ENCODE results near the gene PTPN23. TPM values are rescaled to one million over a fixed set of nuclear protein-coding genes. Genes with fewer than 3 reads are reported as not detected.
A peak's percentile ranks its signal among the peaks of the same experiment; 100 is the strongest.

PTPN23 gene
- total and polyA plus RNA-seq, 2 donors from 2014 or later, result 12.6 to 48.5 TPM

- intact Hi-C loops (cut with DNase I), result no loop called here
- FAIRE-seq (no peak), DNase-seq (no peak)
- no peak overlapping the region for H3K27ac ChIP-seq (ENCODE audit: low read depth in 2 of 2, low read length in 2 of 2)
- no peak overlapping the region for H3K4me3 ChIP-seq (ENCODE audit: low read length in 3 of 3)
- H3K9ac ChIP-seq (ENCODE audit: low read length in 3 of 3), result no peak overlapping the region
- TF ChIP-seq CTCF (IDR thresholded peaks at IDR 0.05; ENCODE audit: borderline replicate concordance, extremely low read depth, insufficient read depth), result no peak
- H3K9me3 ChIP-seq (ENCODE audit: control insufficient read depth in 2 of 3, insufficient read depth in 1 of 3, low read length in 3 of 3), result no peaks in the 10 kb centered on the region
- H3K36me3 ChIP-seq (ENCODE audit: control insufficient read depth in 2 of 3, insufficient read depth in 3 of 3, low read length in 3 of 3), result peaks cover 0 to 26% (median 12%) of the 10 kb centered on the region in 3 donors
- H3K4me1 ChIP-seq (ENCODE audit: control insufficient read depth in 2 of 3, insufficient read depth in 2 of 3, low read depth in 1 of 3, low read length in 3 of 3), result peaks cover 0 to 20% (median 13%) of the 10 kb centered on the region in 3 donors
- no peaks in the 10 kb centered on the region for H3K27me3 ChIP-seq (ENCODE audit: control insufficient read depth, insufficient read depth, low read length)
These were observed 38.5 kb downstream of the PTPN23 start for GRCh38 chr3:47419083-47420043.

- no peak overlapping the region for H3K27ac ChIP-seq (ENCODE audit: low read depth in 2 of 2, low read length in 2 of 2)
- no peaks in the 10 kb centered on the region for H3K27me3 ChIP-seq (ENCODE audit: control insufficient read depth, insufficient read depth, low read length)
- no peak overlapping the region for H3K4me3 ChIP-seq (ENCODE audit: low read length in 3 of 3)
- TF ChIP-seq CTCF (IDR thresholded peaks at IDR 0.05; ENCODE audit: borderline replicate concordance, extremely low read depth, insufficient read depth), result no peak
- H3K9ac ChIP-seq (ENCODE audit: low read length in 3 of 3), result no peak overlapping the region
- H3K36me3 ChIP-seq (ENCODE audit: control insufficient read depth in 2 of 3, insufficient read depth in 3 of 3, low read length in 3 of 3), result peaks cover 2 to 21% (median 10%) of the 10 kb centered on the region in 3 donors
- H3K9me3 ChIP-seq (ENCODE audit: control insufficient read depth in 2 of 3, insufficient read depth in 1 of 3, low read length in 3 of 3), result no peaks in the 10 kb centered on the region
- FAIRE-seq (no peak), DNase-seq (no peak)
- intact Hi-C loops (cut with DNase I), result no loop called here
- H3K4me1 ChIP-seq (ENCODE audit: control insufficient read depth in 2 of 3, insufficient read depth in 2 of 3, low read depth in 1 of 3, low read length in 3 of 3), result peaks cover 0 to 20% (median 13%) of the 10 kb centered on the region in 3 donors
These were observed 39.2 kb downstream of the PTPN23 start for GRCh38 chr3:47420044-47420430.

GRCh38 chr3:47420511-47421484 lies 40.0 kb downstream of the PTPN23 start:
- peak; percentile 91 to 95 (median 92) for DNase-seq
- H3K9ac ChIP-seq (ENCODE audit: low read length in 3 of 3), result peak overlapping the region in 1 of 3 donors; percentile 53
- no peaks in the 10 kb centered on the region for H3K27me3 ChIP-seq (ENCODE audit: control insufficient read depth, insufficient read depth, low read length)
- peak overlapping the region; percentile 25 to 56 for H3K27ac ChIP-seq (ENCODE audit: low read depth in 2 of 2, low read length in 2 of 2)
- no peak for FAIRE-seq
- peaks cover 0 to 20% (median 13%) of the 10 kb centered on the region in 3 donors for H3K4me1 ChIP-seq (ENCODE audit: control insufficient read depth in 2 of 3, insufficient read depth in 2 of 3, low read depth in 1 of 3, low read length in 3 of 3)
- no peaks in the 10 kb centered on the region for H3K9me3 ChIP-seq (ENCODE audit: control insufficient read depth in 2 of 3, insufficient read depth in 1 of 3, low read length in 3 of 3)
- H3K36me3 ChIP-seq (ENCODE audit: control insufficient read depth in 2 of 3, insufficient read depth in 3 of 3, low read length in 3 of 3), result peaks cover 3 to 25% (median 11%) of the 10 kb centered on the region in 3 donors
- intact Hi-C loops (cut with DNase I), result no loop called here
- H3K4me3 ChIP-seq (ENCODE audit: low read length in 3 of 3), result peak overlapping the region in 1 of 3 donors; percentile 24
- peak; percentile 93 for TF ChIP-seq CTCF (IDR thresholded peaks at IDR 0.05; ENCODE audit: borderline replicate concordance, extremely low read depth, insufficient read depth)
